ENCODE measurements around the gene CEMIP. TPM values are rescaled to one million over a fixed set of nuclear protein-coding genes. Genes with fewer than 3 reads are reported as not detected.

CEMIP gene
- total RNA-seq, 1 donor: 131 TPM

DNA sequence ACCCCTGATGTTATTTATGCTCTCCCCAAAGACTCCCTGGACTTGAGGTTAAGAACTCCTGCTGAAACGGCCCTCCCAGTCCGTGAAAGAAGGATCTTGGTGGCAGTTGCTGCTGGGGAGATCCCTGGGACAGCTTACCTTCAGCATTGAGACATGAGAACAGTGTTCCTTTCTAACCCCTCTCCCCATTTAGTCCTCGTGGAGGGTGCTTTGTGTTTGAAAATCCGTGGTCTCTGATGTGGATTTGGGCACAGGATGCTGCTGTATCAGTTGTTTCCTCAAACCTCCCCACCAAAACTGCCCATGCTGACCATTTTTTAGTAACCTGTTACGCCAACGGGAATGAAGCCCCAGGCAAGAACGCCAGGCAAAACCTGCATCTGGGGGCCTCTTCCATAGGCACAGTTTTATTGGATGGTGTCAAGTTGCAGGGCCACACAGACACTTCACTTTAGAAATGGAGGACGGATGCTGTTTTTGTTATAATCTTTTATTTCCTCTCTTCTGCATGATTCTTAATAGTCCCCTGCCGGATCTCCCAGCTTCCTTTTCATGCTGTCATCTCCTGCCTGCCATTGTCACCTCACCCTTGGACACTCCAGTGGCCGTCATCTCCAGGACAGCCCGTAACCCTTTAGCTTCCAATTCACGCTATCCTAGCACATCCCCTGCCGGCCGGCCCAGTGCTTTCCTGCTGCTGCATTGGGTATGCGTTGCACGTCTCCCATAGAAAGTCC is 31.7 kb upstream of the CEMIP start:
- DNase-seq (ENCODE audit: low read depth): no peak
- TF ChIP-seq, protein P1, sequence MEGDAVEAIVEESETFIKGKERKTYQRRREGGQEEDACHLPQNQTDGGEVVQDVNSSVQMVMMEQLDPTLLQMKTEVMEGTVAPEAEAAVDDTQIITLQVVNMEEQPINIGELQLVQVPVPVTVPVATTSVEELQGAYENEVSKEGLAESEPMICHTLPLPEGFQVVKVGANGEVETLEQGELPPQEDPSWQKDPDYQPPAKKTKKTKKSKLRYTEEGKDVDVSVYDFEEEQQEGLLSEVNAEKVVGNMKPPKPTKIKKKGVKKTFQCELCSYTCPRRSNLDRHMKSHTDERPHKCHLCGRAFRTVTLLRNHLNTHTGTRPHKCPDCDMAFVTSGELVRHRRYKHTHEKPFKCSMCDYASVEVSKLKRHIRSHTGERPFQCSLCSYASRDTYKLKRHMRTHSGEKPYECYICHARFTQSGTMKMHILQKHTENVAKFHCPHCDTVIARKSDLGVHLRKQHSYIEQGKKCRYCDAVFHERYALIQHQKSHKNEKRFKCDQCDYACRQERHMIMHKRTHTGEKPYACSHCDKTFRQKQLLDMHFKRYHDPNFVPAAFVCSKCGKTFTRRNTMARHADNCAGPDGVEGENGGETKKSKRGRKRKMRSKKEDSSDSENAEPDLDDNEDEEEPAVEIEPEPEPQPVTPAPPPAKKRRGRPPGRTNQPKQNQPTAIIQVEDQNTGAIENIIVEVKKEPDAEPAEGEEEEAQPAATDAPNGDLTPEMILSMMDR (IDR thresholded peaks at IDR 0.05; ENCODE audit: insufficient read depth, low read depth, low read length): no peak
- H3K4me3 ChIP-seq (ENCODE audit: low read depth, low read length): no peak overlapping the region

DNA sequence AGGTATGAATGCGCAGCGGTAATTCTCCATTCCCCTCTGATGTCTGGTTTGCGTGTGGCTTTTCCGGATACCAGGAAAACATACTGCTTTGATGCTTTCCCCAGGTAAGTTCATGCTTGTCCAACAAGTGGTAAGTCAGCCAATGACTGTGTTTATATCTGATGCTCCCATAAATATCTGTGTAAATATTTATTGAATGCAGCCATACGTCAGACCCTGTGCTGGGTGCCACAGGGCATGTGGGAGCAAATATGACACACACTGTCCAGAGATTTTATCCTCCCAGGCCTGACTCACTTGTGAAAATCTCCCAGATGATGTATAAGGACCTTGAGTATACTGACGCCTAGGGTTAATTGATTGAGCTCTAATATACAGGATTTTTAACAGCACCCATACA is 29.6 kb upstream of the CEMIP start:
- peak; percentile 66 for DNase-seq (ENCODE audit: low read depth)

DNA sequence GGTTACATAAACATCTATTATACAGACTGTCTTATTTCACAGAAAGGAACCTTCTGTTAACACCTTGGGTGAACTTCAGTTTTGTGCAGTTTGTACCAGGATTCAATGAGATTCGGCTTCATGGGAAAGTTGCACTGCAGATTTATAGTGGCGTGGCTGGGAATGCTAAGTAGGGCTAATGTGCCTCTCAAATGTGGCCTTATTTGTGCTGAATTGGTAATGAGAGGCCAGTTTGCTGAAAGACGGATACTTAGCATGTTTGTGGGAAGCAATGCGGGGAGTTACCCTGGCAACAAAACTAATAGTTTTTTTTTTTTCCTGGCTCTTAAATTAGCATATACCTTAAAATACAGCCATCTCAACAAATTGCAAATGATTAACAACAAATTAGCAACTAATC is 28.6 kb upstream of the CEMIP start:
- DNase-seq (ENCODE audit: low read depth): no peak
- TF ChIP-seq, protein P1 (IDR thresholded peaks at IDR 0.05; ENCODE audit: insufficient read depth, low read depth, low read length): no peak

More for the DNA sequence above, 29.6 kb upstream of the CEMIP start:
- no peak overlapping the region for H3K4me3 ChIP-seq (ENCODE audit: low read depth, low read length)
- TF ChIP-seq, protein P1 (IDR thresholded peaks at IDR 0.05; ENCODE audit: insufficient read depth, low read depth, low read length): no peak

DNA sequence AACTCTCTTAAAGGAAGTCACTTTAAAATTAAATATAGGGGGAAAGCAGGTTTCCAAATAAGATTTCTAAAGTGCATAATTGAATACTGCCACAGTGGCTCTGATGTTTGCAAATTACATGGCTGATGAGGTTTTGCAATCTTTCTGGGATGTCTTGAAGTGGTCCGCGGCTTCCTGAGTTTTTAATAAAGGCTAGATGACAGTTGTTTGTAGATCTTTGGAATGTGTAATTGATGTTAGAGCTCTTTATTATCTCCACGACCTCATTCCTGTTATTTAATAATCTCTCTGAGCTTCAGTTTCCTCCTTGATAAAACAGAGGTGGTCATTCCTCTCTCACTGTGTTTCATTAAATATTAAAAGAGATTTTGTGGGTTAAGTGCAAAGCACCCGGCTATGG is 27.0 kb upstream of the CEMIP start:
- H3K4me3 ChIP-seq (ENCODE audit: low read depth, low read length): no peak overlapping the region

More for the DNA sequence above, 28.6 kb upstream of the CEMIP start:
- no peak overlapping the region for H3K4me3 ChIP-seq (ENCODE audit: low read depth, low read length)

DNA sequence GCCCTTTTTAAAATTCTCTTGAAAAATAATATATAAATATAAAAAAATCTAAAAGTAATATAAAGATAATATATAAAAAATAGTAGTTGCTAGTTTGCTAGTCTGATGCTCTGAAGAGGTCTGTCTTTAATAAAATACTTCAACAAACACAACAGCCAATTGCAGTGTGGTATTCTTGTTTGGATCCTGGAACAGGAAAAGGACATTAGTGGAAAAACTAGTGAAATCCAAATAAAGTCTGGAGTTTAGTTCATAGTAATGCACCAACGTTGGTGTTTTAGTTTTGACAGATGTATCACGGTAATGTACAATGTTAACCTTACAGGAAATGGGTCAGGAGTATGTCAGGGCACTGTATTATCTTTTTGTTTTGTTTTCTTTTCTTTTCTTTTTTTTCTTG is 26.0 kb upstream of the CEMIP start:
- TF ChIP-seq, protein P1 (IDR thresholded peaks at IDR 0.05; ENCODE audit: insufficient read depth, low read depth, low read length): no peak
- no peak overlapping the region for H3K4me3 ChIP-seq (ENCODE audit: low read depth, low read length)

More for the DNA sequence above, 27.0 kb upstream of the CEMIP start:
- TF ChIP-seq, protein P1 (IDR thresholded peaks at IDR 0.05; ENCODE audit: insufficient read depth, low read depth, low read length): no peak
- peak; percentile 25 for DNase-seq (ENCODE audit: low read depth)

DNA sequence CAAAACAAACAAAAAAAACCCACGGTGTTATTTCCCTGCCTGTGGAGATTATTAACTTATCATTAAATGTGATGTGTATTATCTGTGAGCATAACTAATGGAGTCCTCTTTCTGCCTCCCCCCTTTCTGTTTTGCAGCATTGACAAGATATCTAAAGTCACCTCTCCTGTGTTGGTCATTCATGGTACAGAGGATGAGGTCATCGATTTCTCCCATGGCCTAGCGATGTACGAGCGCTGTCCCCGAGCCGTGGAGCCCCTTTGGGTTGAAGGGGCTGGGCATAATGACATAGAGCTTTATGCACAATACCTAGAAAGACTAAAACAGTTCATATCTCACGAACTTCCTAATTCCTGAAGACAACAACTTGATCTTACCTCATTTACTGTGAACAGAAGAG is 25.2 kb upstream of the CEMIP start:
- no peak overlapping the region for H3K4me3 ChIP-seq (ENCODE audit: low read depth, low read length)
- DNase-seq (ENCODE audit: low read depth): no peak
- TF ChIP-seq, protein P1 (IDR thresholded peaks at IDR 0.05; ENCODE audit: insufficient read depth, low read depth, low read length): no peak

More for the DNA sequence above, 26.0 kb upstream of the CEMIP start:
- DNase-seq (ENCODE audit: low read depth): no peak

DNA sequence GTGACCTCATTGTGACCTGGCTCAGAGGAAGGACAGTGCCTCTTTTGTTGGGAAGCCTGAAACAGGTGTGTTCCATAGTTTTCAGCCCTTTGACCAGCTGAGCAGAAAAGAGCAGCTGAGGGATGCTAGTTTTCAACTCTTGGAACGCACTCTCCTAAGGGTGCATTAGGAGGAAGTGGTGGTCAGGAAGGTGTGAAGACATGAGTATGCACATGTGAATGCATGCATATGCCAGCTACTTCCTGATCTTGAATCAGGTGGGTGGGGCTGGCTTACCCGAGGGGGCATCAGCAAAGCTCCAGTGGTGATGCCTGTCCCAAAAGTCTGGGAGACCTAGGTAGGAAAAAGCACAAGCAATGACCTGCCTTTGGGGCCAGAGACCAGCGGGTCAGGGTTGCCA is 23.3 kb upstream of the CEMIP start:
- no peak overlapping the region for H3K4me3 ChIP-seq (ENCODE audit: low read depth, low read length)
- no peak for DNase-seq (ENCODE audit: low read depth)
- TF ChIP-seq, protein P1 (IDR thresholded peaks at IDR 0.05; ENCODE audit: insufficient read depth, low read depth, low read length): no peak
